ENCODE data around the gene PIM3. TPM values are rescaled to one million over a fixed set of nuclear protein-coding genes. Genes with fewer than 3 reads are reported as not detected.

The PIM3 gene
- total RNA-seq, 4 donors from 2014 or later, result 103 to 202 (median 143) TPM

- peaks cover 49% of the 10 kb centered on the region for H3K4me1 ChIP-seq
- no peak for DNase-seq (ENCODE audit: low spot score in 2 of 2)
- 50% methylated on average over 11 of the region's 38 CpGs for WGBS
Observed at GRCh38 chr22:49928555-49929210, 31.9 kb upstream of the PIM3 start.

GRCh38 chr22:49929211-49929979, 31.2 kb upstream of the PIM3 start:
- no peaks in the 10 kb centered on the region for H3K9me3 ChIP-seq
- peak overlapping the region; percentile 26 for H3K4me3 ChIP-seq
- peak; percentile 92 to 94 for TF ChIP-seq CTCF (IDR thresholded peaks at IDR 0.05)
- no peak for TF ChIP-seq POLR2AphosphoS5 (IDR thresholded peaks at IDR 0.05)
- TF ChIP-seq EP300 (IDR thresholded peaks at IDR 0.05), result no peak
- no peak for TF ChIP-seq POLR2A (IDR thresholded peaks at IDR 0.05)
- no peak overlapping the region for H3K27ac ChIP-seq
- H3K36me3 ChIP-seq, result peaks cover 7% of the 10 kb centered on the region
- peaks cover 56% of the 10 kb centered on the region for H3K4me1 ChIP-seq
- no CpG with 5 or more reads among the region's 75 CpGs for whole genome bisulfite sequencing
- peaks cover 5% of the 10 kb centered on the region for H3K27me3 ChIP-seq
- no peak for DNase-seq (ENCODE audit: low spot score in 2 of 2)

More at GRCh38 chr22:49928555-49929210, 31.9 kb upstream of the PIM3 start:
- TF ChIP-seq POLR2A (IDR thresholded peaks at IDR 0.05) (no peak), EP300 (IDR thresholded peaks at IDR 0.05) (no peak), CTCF (IDR thresholded peaks at IDR 0.05) (no peak)
- Histone ChIP-seq H3K36me3 (peaks cover 11% of the 10 kb centered on the region), H3K27me3 (peaks cover 5% of the 10 kb centered on the region), H3K9me3 (no peaks in the 10 kb centered on the region), H3K4me3 (no peak overlapping the region), H3K27ac (no peak overlapping the region)

GRCh38 chr22:49929994-49930575, 30.5 kb upstream of the PIM3 start:
- TF ChIP-seq POLR2A (IDR thresholded peaks at IDR 0.05) (no peak), CTCF (IDR thresholded peaks at IDR 0.05) (no peak), EP300 (IDR thresholded peaks at IDR 0.05) (no peak), POLR2AphosphoS5 (IDR thresholded peaks at IDR 0.05) (no peak)
- Histone ChIP-seq H3K36me3 (peaks cover 7% of the 10 kb centered on the region), H3K4me1 (peaks cover 63% of the 10 kb centered on the region), H3K9me3 (no peaks in the 10 kb centered on the region), H3K4me3 (no peak overlapping the region), H3K27me3 (peaks cover 5% of the 10 kb centered on the region), H3K27ac (no peak overlapping the region)
- DNase-seq (ENCODE audit: low spot score in 2 of 2), result no peak
- 58% methylated on average over 2 of the region's 21 CpGs for WGBS

GRCh38 chr22:49930596-49931412, 29.8 kb upstream of the PIM3 start:
- peak overlapping the region; percentile 22 for H3K27ac ChIP-seq
- TF ChIP-seq POLR2A (IDR thresholded peaks at IDR 0.05) (no peak), CTCF (IDR thresholded peaks at IDR 0.05) (peak; percentile 31 to 49), POLR2AphosphoS5 (IDR thresholded peaks at IDR 0.05) (peak in 2 of 3 donors; percentile 17 to 23)
- H3K9me3 ChIP-seq, result no peaks in the 10 kb centered on the region
- 31% methylated on average over 14 of the region's 14 CpGs for WGBS
- H3K36me3 ChIP-seq, result peaks cover 1% of the 10 kb centered on the region
- H3K4me1 ChIP-seq, result peaks cover 70% of the 10 kb centered on the region
- H3K27me3 ChIP-seq, result peaks cover 5% of the 10 kb centered on the region
- no peak for DNase-seq (ENCODE audit: low spot score in 2 of 2)
- no peak overlapping the region for H3K4me3 ChIP-seq

Data from suprapubic skin (tissue), 4 donors.